Psoas muscle (tissue), 8 donors: ENCODE measurements around the gene HRH3. TPM values are rescaled to one million over a fixed set of nuclear protein-coding genes. Genes with fewer than 3 reads are reported as not detected.
A peak's percentile ranks its signal among the peaks of the same experiment; 100 is the strongest.

ENCODE experiments used
- ATAC-seq, 4 donors: fragments of 200-7000 bp; cut with Tn5 transposase; one replicate each; pipeline ENCODE4 v1.9.1; 2020; ENCODE audit warnings: moderate library complexity in 3 of 4, mild to moderate bottlenecking in 2 of 4
- DNase-seq, 2 donors: peaks; one replicate each; pipeline ENCODE4 v3.0.0-alpha.2; 2020
- H3K27ac ChIP-seq: fragments of 200-600 bp; one replicate; pipeline ENCODE4 v1.8.0; 2022
- H3K27me3 ChIP-seq, 3 donors: fragments of 200-600 bp in 1 of 3; one replicate each; pipeline versions ENCODE4 v1.6.1 to v1.8.0; 2013 to 2022; ENCODE audit warnings: low read length in 2 of 3, mild to moderate bottlenecking in 2 of 3, moderate library complexity in 1 of 3; ENCODE audit not compliant: insufficient read depth in 3 of 3
- H3K36me3 ChIP-seq, 2 donors: fragments of 200-600 bp in 1 of 2; one replicate each; pipeline versions ENCODE4 v1.6.1 to v1.8.0; 2013 to 2022; ENCODE audit warnings: low read depth in 1 of 2, mild to moderate bottlenecking in 1 of 2, moderate library complexity in 1 of 2; ENCODE audit not compliant: insufficient read depth in 1 of 2
- H3K4me1 ChIP-seq: fragments of 200-600 bp; one replicate; pipeline ENCODE4 v1.8.0; 2022
- H3K4me3 ChIP-seq: fragments of 200-600 bp; one replicate; pipeline ENCODE4 v1.8.0; 2022; ENCODE audit warnings: mild to moderate bottlenecking
- H3K9me3 ChIP-seq: fragments of 200-600 bp; one replicate; pipeline ENCODE4 v1.8.0; 2022
- WGBS, 3 donors: extraction: QIAGEN DNeasy Blood & Tissue Kit; methylation state at CpG; one replicate each; pipeline versions ENCODE4 v1.1.6 to v1.1.7; 2013; 5-methylcytosine and 5-hydroxymethylcytosine counted together
- intact Hi-C, 2 donors: fragments of 100-400 bp; cut with DNase I; formaldehyde crosslinking; loops; one replicate each; pipeline versions ENCODE4 v1.11.0 to v1.14.2; 2022
- polyA plus RNA-seq, 3 donors: library from polyadenylated mRNA; stranded (reverse); fragments of 200-250 nt; gene quantifications; one replicate each; pipeline ENCODE4 v1.2.3, GENCODE V29; 2013
- total RNA-seq, 4 donors: library from RNA; stranded (reverse); fragmentation: NEBNext Ultra II Directional in 2 of 4; extraction: Animal tissue kit (Norgen Biotek cat#: 25700) in 2 of 4; gene quantifications; one replicate each; pipeline versions ENCODE4 v1.2.1 to v1.2.4, GENCODE V29; 2021 to 2023
- TF ChIP-seq, protein P1 (sequence below): fragments of 200-600 bp; IDR thresholded peaks from one replicate; pipeline ENCODE4 v1.8.0; 2022; ENCODE audit warnings: antibody characterized with exemption
- donor health status: healthy with polysubstance abuse.
- donor health status: DM: no; HTN: no; CAD: no; lungs with moderate emphysema.
- donor health status: Bipolar disorder and iron deficiency.
- donor health status: healthy.
- donor health status: DM: yes; HTN: yes; CAD: no.
- donor health status: DM: no; HTN: no; CAD: no.
- donor health status: DM: no; HTN: no; CAD: no.
- donor health status: DM: yes; HTN: yes; CAD: no.

HRH3 gene
- total and polyA plus RNA-seq, 7 donors = 0.03 TPM; not detected in 6

DNA sequence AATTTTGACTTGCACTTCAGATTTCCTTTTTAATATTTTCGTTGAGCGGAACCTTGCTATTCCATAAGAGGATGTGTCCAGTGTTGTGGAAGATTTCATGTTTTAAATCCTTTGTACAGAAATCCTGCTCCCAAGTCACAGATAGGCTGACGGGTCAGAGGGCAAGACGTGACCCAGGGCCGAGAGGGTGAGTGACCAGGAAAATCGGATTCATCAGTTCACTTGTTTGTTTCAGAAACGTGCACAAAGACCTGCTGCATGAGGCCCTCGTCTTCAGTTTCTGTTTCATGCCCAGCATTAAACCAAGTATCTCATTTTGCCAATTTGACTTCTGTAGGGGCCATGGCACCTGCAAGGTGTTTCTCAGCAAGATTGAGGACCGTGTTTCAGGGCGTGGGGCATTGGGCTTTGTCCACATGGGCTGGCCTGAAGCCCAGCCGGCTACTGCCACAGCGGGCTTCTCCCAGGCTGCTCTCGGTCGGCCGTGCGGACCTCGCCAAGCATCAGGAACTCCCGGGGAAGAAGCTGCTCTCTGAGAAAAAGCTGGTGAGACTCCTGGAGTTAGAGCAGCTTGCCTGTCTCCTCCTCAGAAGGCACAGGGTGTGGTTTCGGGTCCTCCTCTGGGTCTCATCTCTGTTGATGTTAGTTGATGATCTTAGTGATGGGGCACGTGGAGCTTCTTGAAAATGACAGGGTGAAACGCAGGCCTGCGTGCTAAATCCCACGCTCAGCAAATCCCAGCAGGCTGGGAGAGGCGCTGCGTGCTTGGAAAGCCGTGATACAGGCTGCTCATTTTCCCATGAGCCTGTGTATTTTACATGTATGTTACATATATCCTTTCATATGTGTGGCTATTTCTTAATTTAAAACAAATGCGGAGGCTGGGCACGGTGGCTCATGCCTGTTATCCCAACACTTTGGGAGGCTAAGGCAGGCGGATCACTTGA is 26.7 kb downstream of the HRH3 start:
- Histone ChIP-seq H3K27me3 (no peaks in the 10 kb centered on the region), H3K9me3 (no peaks in the 10 kb centered on the region), H3K4me1 (no peaks in the 10 kb centered on the region), H3K27ac (no peak overlapping the region), H3K4me3 (no peak overlapping the region), H3K36me3 (peaks cover 0 to 79% of the 10 kb centered on the region in 2 donors)
- intact Hi-C loops = no loop called here
- no peak for ATAC-seq
- TF ChIP-seq, protein P1, sequence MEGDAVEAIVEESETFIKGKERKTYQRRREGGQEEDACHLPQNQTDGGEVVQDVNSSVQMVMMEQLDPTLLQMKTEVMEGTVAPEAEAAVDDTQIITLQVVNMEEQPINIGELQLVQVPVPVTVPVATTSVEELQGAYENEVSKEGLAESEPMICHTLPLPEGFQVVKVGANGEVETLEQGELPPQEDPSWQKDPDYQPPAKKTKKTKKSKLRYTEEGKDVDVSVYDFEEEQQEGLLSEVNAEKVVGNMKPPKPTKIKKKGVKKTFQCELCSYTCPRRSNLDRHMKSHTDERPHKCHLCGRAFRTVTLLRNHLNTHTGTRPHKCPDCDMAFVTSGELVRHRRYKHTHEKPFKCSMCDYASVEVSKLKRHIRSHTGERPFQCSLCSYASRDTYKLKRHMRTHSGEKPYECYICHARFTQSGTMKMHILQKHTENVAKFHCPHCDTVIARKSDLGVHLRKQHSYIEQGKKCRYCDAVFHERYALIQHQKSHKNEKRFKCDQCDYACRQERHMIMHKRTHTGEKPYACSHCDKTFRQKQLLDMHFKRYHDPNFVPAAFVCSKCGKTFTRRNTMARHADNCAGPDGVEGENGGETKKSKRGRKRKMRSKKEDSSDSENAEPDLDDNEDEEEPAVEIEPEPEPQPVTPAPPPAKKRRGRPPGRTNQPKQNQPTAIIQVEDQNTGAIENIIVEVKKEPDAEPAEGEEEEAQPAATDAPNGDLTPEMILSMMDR = no peak
- peak in 1 of 2 donors; percentile 26 for DNase-seq
- WGBS, 3 donors = 82 to 92% (median 89%) methylated on average over 29 of the region's 29 CpGs

DNA sequence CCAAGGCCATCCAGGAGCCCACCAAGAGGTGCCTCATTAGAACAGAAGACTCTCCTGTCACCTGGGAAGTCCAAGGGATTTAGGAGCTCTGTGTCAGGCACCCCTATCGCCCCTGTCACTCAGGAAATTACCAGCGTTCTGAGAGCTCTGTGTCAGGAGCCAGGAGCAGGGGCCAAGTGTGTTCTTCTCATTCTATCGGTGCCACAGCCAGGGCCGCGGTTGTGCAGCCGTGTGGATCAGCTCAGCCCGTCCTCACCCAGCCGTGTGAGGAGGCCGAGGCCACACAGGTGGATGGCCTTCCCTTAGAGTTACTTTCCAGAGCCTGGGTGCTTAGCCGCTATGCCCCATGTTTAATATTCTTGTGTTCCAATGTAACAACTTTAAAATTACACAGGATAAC is 27.4 kb downstream of the HRH3 start:
- no peaks in the 10 kb centered on the region for H3K27me3 ChIP-seq
- ATAC-seq (no peak), DNase-seq (peak in 1 of 2 donors; percentile 26)
- H3K27ac ChIP-seq = no peak overlapping the region
- no peaks in the 10 kb centered on the region for H3K4me1 ChIP-seq
- no peak overlapping the region for H3K4me3 ChIP-seq
- TF ChIP-seq, protein P1 = no peak
- intact Hi-C loops = no loop called here
- no peaks in the 10 kb centered on the region for H3K9me3 ChIP-seq
- WGBS, 3 donors = 66 to 78% (median 72%) methylated on average over 10 of the region's 10 CpGs
- H3K36me3 ChIP-seq = peaks cover 0 to 72% of the 10 kb centered on the region in 2 donors

DNA sequence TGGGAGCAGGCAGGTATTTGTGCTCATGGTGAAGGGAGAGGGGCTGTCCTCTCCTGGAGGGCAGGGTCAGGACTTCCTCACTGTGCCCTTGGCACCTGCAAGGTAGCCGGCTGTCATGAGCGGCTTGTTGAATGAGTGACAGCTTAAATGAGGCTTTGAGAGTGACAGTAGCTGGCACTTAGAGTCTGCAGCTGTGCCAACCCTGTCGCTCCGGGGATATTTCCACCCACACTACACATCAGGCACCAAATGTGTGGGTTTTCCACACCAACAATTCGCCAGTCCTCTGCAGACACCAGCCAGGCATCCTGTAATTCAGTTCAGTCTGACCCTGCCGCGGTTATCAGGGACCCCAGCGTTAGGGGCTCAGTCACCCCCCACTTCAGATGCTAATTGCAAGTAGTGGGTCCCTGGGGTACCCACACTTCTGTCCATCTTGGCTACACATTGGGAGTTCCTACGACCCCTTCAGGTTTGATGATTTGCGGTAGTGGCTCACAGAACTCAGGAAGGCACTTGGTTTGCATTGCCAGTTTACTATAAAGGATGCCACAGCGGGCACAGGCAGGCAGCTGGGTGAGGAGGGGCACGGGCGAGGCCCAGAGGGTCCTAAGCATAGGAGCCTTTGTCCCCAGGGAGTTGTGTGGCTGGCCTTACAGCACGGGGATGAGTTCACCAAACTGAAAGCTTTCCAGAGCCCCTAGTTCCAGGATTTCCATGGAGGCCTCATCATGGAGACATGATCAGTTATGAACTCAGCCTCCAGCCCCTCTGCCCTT is 28.1 kb downstream of the HRH3 start:
- ATAC-seq (peak in 3 of 4 donors; percentile 21 to 44 (median 24)), DNase-seq (peak in 1 of 2 donors; percentile 29)
- 71 to 80% (median 71%) methylated on average over 14 of the region's 14 CpGs for WGBS, 3 donors
- Histone ChIP-seq H3K27ac (no peak overlapping the region), H3K27me3 (no peaks in the 10 kb centered on the region), H3K4me1 (no peaks in the 10 kb centered on the region), H3K9me3 (no peaks in the 10 kb centered on the region), H3K36me3 (peaks cover 0 to 66% of the 10 kb centered on the region in 2 donors), H3K4me3 (no peak overlapping the region)
- TF ChIP-seq, protein P1 = no peak
- intact Hi-C loops = no loop called here

DNA sequence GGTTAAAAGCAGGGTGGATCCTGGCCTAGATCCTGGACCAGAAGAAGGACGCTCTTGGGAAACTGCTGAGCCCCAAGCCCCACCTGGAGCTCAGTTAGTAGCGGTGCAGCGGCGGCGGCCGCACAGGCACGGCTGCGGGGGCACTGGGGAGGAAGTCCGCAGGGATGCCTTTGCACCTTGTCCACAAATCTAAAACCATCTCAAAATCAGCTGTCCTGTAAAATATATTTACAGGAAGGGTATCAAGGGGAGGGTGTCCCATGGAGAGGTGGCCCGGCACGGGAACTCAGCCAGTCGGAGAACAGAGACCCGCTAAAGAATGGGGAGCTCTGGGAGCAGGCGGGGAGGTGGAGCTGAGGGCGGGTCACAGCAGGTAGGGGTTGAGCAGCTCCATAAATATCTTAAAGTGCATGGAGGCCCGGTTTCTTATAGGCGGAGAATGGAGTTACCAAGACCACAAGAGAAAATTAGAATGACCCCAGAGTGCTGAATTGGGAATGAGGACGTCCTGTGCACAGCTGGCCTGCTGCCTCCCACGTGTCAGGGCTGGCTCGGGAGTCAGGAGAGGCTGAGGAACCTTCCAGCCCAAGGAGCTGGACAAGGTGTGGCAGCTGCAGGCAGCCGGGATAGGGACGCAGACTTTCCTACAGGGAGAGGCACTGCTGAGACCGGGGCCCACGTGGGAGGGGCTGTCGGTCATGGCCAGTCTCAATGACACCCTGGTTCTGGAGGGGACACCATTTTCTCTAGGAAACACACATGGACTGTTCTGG is 29.3 kb downstream of the HRH3 start:
- Histone ChIP-seq H3K4me3 (no peak overlapping the region), H3K36me3 (peaks cover 0 to 55% of the 10 kb centered on the region in 2 donors)

More for the DNA sequence above, 29.3 kb downstream of the HRH3 start:
- DNase-seq (peak in 1 of 2 donors; percentile 26), ATAC-seq (no peak)
- H3K27ac ChIP-seq = no peak overlapping the region
- TF ChIP-seq, protein P1 = no peak
- 78 to 85% (median 81%) methylated on average over 25 of the region's 25 CpGs for WGBS, 3 donors
- intact Hi-C loops = no loop called here
- H3K4me1 ChIP-seq = no peaks in the 10 kb centered on the region
- H3K27me3 ChIP-seq = no peaks in the 10 kb centered on the region
- H3K9me3 ChIP-seq = no peaks in the 10 kb centered on the region
